ENCODE measurements around the gene TRMT6.

TRMT6 gene

GRCh38 chr20:5919626-5920544 lies 30.4 kb downstream of the TRMT6 start:
- no peaks in the 10 kb centered on the region for H4K20me1 ChIP-seq (ENCODE audit: control insufficient read depth, insufficient read depth, low read depth, low read length)
- H3K79me2 ChIP-seq (ENCODE audit: control insufficient read depth, low read length) = no peaks in the 10 kb centered on the region
- no peaks in the 10 kb centered on the region for H3F3A ChIP-seq (ENCODE audit: control insufficient read depth, insufficient read depth)
- no peaks in the 10 kb centered on the region for H3K36me3 ChIP-seq (ENCODE audit: control insufficient read depth, low read length)
- H3K4me3 ChIP-seq (ENCODE audit: low read length) = no peak overlapping the region
- H3K27ac ChIP-seq (ENCODE audit: low read depth, low read length) = no peak overlapping the region
- TF ChIP-seq EZH2phosphoT487 (IDR thresholded peaks at IDR 0.05; ENCODE audit: borderline replicate concordance, low read length) (no peak), CTCF (IDR thresholded peaks at IDR 0.05; ENCODE audit: low read depth, low read length, poor library complexity, severe bottlenecking) (no peak)
- H3K9me3 ChIP-seq (ENCODE audit: control insufficient read depth, insufficient read depth, low read length) = no peaks in the 10 kb centered on the region
- H3K4me2 ChIP-seq (ENCODE audit: low read length) = no peak overlapping the region
- no peaks in the 10 kb centered on the region for H3K4me1 ChIP-seq (ENCODE audit: control insufficient read depth, low read length)
- peaks cover 23% of the 10 kb centered on the region for H3K27me3 ChIP-seq (ENCODE audit: control insufficient read depth, low read length)
- no peaks in the 10 kb centered on the region for H3K9me2 ChIP-seq (replicated peaks; ENCODE audit: control insufficient read depth, low read length)

- no peak for TF ChIP-seq CTCF (IDR thresholded peaks at IDR 0.05; ENCODE audit: low read depth, low read length, poor library complexity, severe bottlenecking)
- TF ChIP-seq EZH2phosphoT487 (IDR thresholded peaks at IDR 0.05; ENCODE audit: borderline replicate concordance, low read length) = no peak
- no peaks in the 10 kb centered on the region for H3K9me3 ChIP-seq (ENCODE audit: control insufficient read depth, insufficient read depth, low read length)
- H4K20me1 ChIP-seq (ENCODE audit: control insufficient read depth, insufficient read depth, low read depth, low read length) = no peaks in the 10 kb centered on the region
- H3K27me3 ChIP-seq (ENCODE audit: control insufficient read depth, low read length) = peaks cover 23% of the 10 kb centered on the region
- H3K27ac ChIP-seq (ENCODE audit: low read depth, low read length) = no peak overlapping the region
- no peaks in the 10 kb centered on the region for H3K79me2 ChIP-seq (ENCODE audit: control insufficient read depth, low read length)
- no peak overlapping the region for H3K4me2 ChIP-seq (ENCODE audit: low read length)
- H3K4me1 ChIP-seq (ENCODE audit: control insufficient read depth, low read length) = no peaks in the 10 kb centered on the region
- H3K9me2 ChIP-seq (replicated peaks; ENCODE audit: control insufficient read depth, low read length) = no peaks in the 10 kb centered on the region
- H3F3A ChIP-seq (ENCODE audit: control insufficient read depth, insufficient read depth) = no peaks in the 10 kb centered on the region
- no peak overlapping the region for H3K4me3 ChIP-seq (ENCODE audit: low read length)
- H3K36me3 ChIP-seq (ENCODE audit: control insufficient read depth, low read length) = no peaks in the 10 kb centered on the region
Observed at GRCh38 chr20:5918856-5919625, 31.3 kb downstream of the TRMT6 start.

- H3K27me3 ChIP-seq (ENCODE audit: control insufficient read depth, low read length) = peaks cover 49% of the 10 kb centered on the region
- H3K4me3 ChIP-seq (ENCODE audit: low read length) = no peak overlapping the region
- no peaks in the 10 kb centered on the region for H3K36me3 ChIP-seq (ENCODE audit: control insufficient read depth, low read length)
- no peaks in the 10 kb centered on the region for H3K9me3 ChIP-seq (ENCODE audit: control insufficient read depth, insufficient read depth, low read length)
- H4K20me1 ChIP-seq (ENCODE audit: control insufficient read depth, insufficient read depth, low read depth, low read length) = no peaks in the 10 kb centered on the region
- no peak overlapping the region for H3K4me2 ChIP-seq (ENCODE audit: low read length)
- no peaks in the 10 kb centered on the region for H3K79me2 ChIP-seq (ENCODE audit: control insufficient read depth, low read length)
- H3K4me1 ChIP-seq (ENCODE audit: control insufficient read depth, low read length) = peaks cover 9% of the 10 kb centered on the region; the same call in 1 of the 2 replicates
- no peaks in the 10 kb centered on the region for H3K9me2 ChIP-seq (replicated peaks; ENCODE audit: control insufficient read depth, low read length)
- H3F3A ChIP-seq (ENCODE audit: control insufficient read depth, insufficient read depth) = no peaks in the 10 kb centered on the region
- no peak for TF ChIP-seq CTCF (IDR thresholded peaks at IDR 0.05; ENCODE audit: low read depth, low read length, poor library complexity, severe bottlenecking)
- no peak for TF ChIP-seq EZH2phosphoT487 (IDR thresholded peaks at IDR 0.05; ENCODE audit: borderline replicate concordance, low read length)
- H3K27ac ChIP-seq (ENCODE audit: low read depth, low read length) = no peak overlapping the region
Observed at GRCh38 chr20:5914859-5915258, 35.5 kb downstream of the TRMT6 start.
